Liver (tissue), 9 donors: ENCODE measurements around the gene SPEF1. TPM values are rescaled to one million over a fixed set of nuclear protein-coding genes. Genes with fewer than 3 reads are reported as not detected.

Experiments used
- DNase-seq: peaks from one replicate; pipeline ENCODE4 v3.0.0-alpha.2; 2017; ENCODE audit warnings: low spot score
- H3K27ac ChIP-seq, 2 donors: one replicate each; pipeline ENCODE4 v1.7.0; 2013; ENCODE audit warnings: inconsistent platforms in 2 of 2, low read length in 2 of 2, control low read depth in 1 of 2, low read depth in 1 of 2, mild to moderate bottlenecking in 1 of 2
- H3K27me3 ChIP-seq, 4 donors: one replicate each; pipeline versions ENCODE4 v1.6.1 to v1.7.0; 2013; ENCODE audit warnings: low read length in 3 of 4, inconsistent platforms in 1 of 4, mild to moderate bottlenecking in 1 of 4, moderate library complexity in 1 of 4; ENCODE audit not compliant: control insufficient read depth in 4 of 4, insufficient read depth in 4 of 4
- H3K36me3 ChIP-seq, 4 donors: one replicate each; pipeline versions ENCODE4 v1.6.1 to v1.7.0; 2013; ENCODE audit warnings: low read length in 3 of 4, mild to moderate bottlenecking in 3 of 4, low read depth in 1 of 4, moderate library complexity in 1 of 4; ENCODE audit not compliant: control insufficient read depth in 4 of 4, insufficient read depth in 3 of 4
- H3K4me1 ChIP-seq, 4 donors: one replicate each; pipeline versions ENCODE4 v1.6.1 to v1.7.0; 2013; ENCODE audit warnings: low read length in 3 of 4, mild to moderate bottlenecking in 3 of 4, moderate library complexity in 1 of 4; ENCODE audit not compliant: control insufficient read depth in 4 of 4, insufficient read depth in 4 of 4
- H3K4me3 ChIP-seq, 3 donors: one replicate each; pipeline versions ENCODE4 v1.6.1 to v1.7.0; 2013; ENCODE audit warnings: low read length in 3 of 3, control low read depth in 1 of 3, low read depth in 1 of 3, mild to moderate bottlenecking in 1 of 3
- H3K9ac ChIP-seq, 2 donors: one replicate each; pipeline ENCODE4 v1.7.0; 2013; ENCODE audit warnings: low read length in 2 of 2, mild to moderate bottlenecking in 2 of 2, moderate library complexity in 2 of 2, control low read depth in 1 of 2, low read depth in 1 of 2
- H3K9me3 ChIP-seq, 4 donors: one replicate each; pipeline versions ENCODE4 v1.6.1 to v1.7.0; 2013; ENCODE audit warnings: low read length in 3 of 4; ENCODE audit not compliant: control insufficient read depth in 4 of 4
- ATF3 ChIP-seq: IDR thresholded peaks from 2 replicates; pipeline ENCODE4 v1.6.1; 2016; ENCODE audit warnings: antibody characterized with exemption
- CTCF ChIP-seq: fragments of 150-350 bp; IDR thresholded peaks from 2 replicates; pipeline ENCODE4 v1.5.1; 2017; ENCODE audit warnings: improper control_type of control experiment, low read depth, low read length; ENCODE audit not compliant: missing input control
- EGR1 ChIP-seq, 2 donors: IDR thresholded peaks; 2 replicates each; pipeline ENCODE4 v1.6.1; 2016 to 2018; ENCODE audit warnings: antibody characterized with exemption in 2 of 2, low read depth in 2 of 2
- FOXA1 ChIP-seq: IDR thresholded peaks from 2 replicates; pipeline ENCODE4 v1.6.1; 2016; ENCODE audit warnings: antibody characterized with exemption
- FOXA2 ChIP-seq: IDR thresholded peaks from 2 replicates; pipeline ENCODE4 v1.6.1; 2016; ENCODE audit warnings: antibody characterized with exemption
- GABPA ChIP-seq, 2 donors: IDR thresholded peaks in 1 of 2; conservative IDR thresholded peaks in 1 of 2; 2 replicates each; pipeline ENCODE4 v1.6.1; 2016; ENCODE audit warnings: antibody characterized with exemption in 2 of 2, mild to moderate bottlenecking in 1 of 2, moderate library complexity in 1 of 2
- HNF4A ChIP-seq, 2 donors: conservative IDR thresholded peaks; 2 replicates each; pipeline ENCODE4 v1.6.1; 2016; ENCODE audit warnings: antibody characterized with exemption in 2 of 2, mild to moderate bottlenecking in 2 of 2
- HNF4G ChIP-seq: IDR thresholded peaks from 2 replicates; pipeline ENCODE4 v1.6.1; 2016; ENCODE audit warnings: antibody characterized with exemption
- JUND ChIP-seq, 2 donors: IDR thresholded peaks; 2 replicates each; pipeline ENCODE4 v1.6.1; 2016; ENCODE audit warnings: antibody characterized with exemption in 2 of 2
- MAX ChIP-seq: IDR thresholded peaks from 2 replicates; pipeline ENCODE4 v1.6.1; 2016; ENCODE audit warnings: antibody characterized with exemption
- NR2F2 ChIP-seq: IDR thresholded peaks from 2 replicates; pipeline ENCODE4 v1.6.1; 2016; ENCODE audit warnings: antibody characterized with exemption
- RAD21 ChIP-seq, 2 donors: IDR thresholded peaks; 2 replicates each; pipeline ENCODE4 v1.6.1; 2016; ENCODE audit warnings: antibody characterized with exemption in 2 of 2, mild to moderate bottlenecking in 2 of 2
- REST ChIP-seq: IDR thresholded peaks from 2 replicates; pipeline ENCODE4 v1.6.1; 2016; ENCODE audit warnings: antibody characterized with exemption, mild to moderate bottlenecking
- RXRA ChIP-seq, 2 donors: IDR thresholded peaks; 2 replicates each; pipeline ENCODE4 v1.6.1; 2017 to 2018; ENCODE audit warnings: antibody characterized with exemption in 2 of 2, mild to moderate bottlenecking in 1 of 2
- SP1 ChIP-seq: IDR thresholded peaks from 2 replicates; pipeline ENCODE4 v1.6.1; 2018; ENCODE audit warnings: antibody characterized with exemption, mild to moderate bottlenecking
- TAF1 ChIP-seq: conservative IDR thresholded peaks from 2 replicates; pipeline ENCODE4 v1.6.1; 2016; ENCODE audit warnings: antibody characterized with exemption, mild to moderate bottlenecking
- YY1 ChIP-seq: IDR thresholded peaks from 2 replicates; pipeline ENCODE4 v1.6.1; 2016; ENCODE audit warnings: antibody characterized with exemption, mild to moderate bottlenecking
- WGBS: extraction: QIAGEN DNeasy Blood & Tissue Kit; methylation state at CpG from one replicate; pipeline ENCODE4 v1.1.7; 2013; 5-methylcytosine and 5-hydroxymethylcytosine counted together
- polyA plus RNA-seq, 2 donors: library from polyadenylated mRNA; stranded (reverse) in 1 of 2; unstranded in 1 of 2; fragments of 200-250 nt in 1 of 2; fragments of >200 nt in 1 of 2; fragmentation: Nextera tagmentation in 1 of 2; extraction: Ambion mirVana in 1 of 2; gene quantifications; one replicate each; pipeline versions ENCODE4 v1.2.1 to v1.2.3, GENCODE V29; 2013 to 2015
- total RNA-seq, 2 donors: library from RNA; depleted of rRNA; stranded (reverse); fragments of >200 nt; gene quantifications; one replicate each; pipeline ENCODE4 v1.2.3, GENCODE V29; 2014
- donor health status: healthy.
- donor health status: healthy.
- donor health status: healthy.
- donor health status: healthy.
- donor health status: healthy.

Gene SPEF1
- total and polyA plus RNA-seq, 4 donors = not detected

DNA sequence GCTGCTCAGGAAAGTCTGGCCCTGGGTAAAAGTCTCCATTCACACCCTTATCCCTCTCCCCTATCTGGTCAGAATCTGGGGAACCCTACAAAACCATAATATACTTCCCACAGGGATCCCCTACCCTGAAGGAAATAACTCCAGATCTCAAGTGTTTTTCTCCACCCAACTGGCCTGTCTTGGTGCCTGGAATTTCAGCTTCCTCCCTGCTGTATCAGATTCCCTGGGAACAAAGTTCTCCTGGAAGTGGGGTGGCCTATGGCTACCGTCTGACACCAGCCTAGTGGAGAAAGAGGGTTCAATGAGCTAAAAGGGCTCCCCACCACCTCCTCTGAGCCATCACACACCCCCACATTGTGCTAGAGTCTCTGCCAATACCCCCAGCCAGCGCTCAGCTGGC is 33.8 kb downstream of the SPEF1 start:
- no peak for DNase-seq
- no peaks in the 10 kb centered on the region for H3K36me3 ChIP-seq
- H3K4me1 ChIP-seq = peaks cover 3 to 18% (median 9%) of the 10 kb centered on the region in 4 donors
- no peak overlapping the region for H3K9ac ChIP-seq
- H3K27ac ChIP-seq = no peak overlapping the region
- no peak overlapping the region for H3K4me3 ChIP-seq
- no peaks in the 10 kb centered on the region for H3K9me3 ChIP-seq
- 83% methylated on average over 2 of the region's 2 CpGs for WGBS
- H3K27me3 ChIP-seq = no peaks in the 10 kb centered on the region
- TF ChIP-seq MAX = no peak
- no peak for TF ChIP-seq HNF4A (conservative IDR thresholded peaks at IDR 0.05)
- TF ChIP-seq ATF3 = no peak
- TF ChIP-seq FOXA1 = no peak
- TF ChIP-seq NR2F2 = no peak
- TF ChIP-seq JUND (IDR thresholded peaks at IDR 0.05) = no peak
- no peak for TF ChIP-seq TAF1
- no peak for TF ChIP-seq EGR1 (IDR thresholded peaks at IDR 0.05; ENCODE audit: low read depth in 2 of 2)
- TF ChIP-seq RXRA (IDR thresholded peaks at IDR 0.05) = no peak
- no peak for TF ChIP-seq FOXA2
- no peak for TF ChIP-seq RAD21 (IDR thresholded peaks at IDR 0.05)
- no peak for TF ChIP-seq SP1

DNA sequence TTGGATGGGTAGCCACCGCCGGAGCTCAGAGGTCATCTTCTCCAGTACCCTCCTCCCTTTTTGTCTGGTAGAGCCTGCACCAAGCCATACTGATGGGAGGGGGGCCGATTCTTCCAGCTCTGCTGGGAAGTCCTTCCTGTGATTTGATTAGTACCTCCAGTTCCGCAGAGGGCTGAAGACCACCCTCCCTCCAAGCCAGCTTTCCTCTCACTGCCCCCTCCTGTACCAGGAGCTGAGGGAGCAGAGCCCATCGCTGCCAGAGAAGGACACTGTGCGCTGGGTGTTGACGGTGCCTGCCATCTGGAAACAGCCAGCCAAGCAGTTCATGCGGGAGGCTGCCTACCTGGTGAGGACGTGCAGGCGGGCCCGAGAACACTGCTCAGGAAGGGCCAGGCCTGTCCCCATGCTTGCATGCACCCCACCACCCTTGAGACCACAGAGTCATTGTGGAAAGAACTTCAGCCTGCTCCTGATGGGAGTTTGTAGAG is 35.5 kb downstream of the SPEF1 start:
- TF ChIP-seq MAX (no peak), FOXA1 (no peak), ATF3 (no peak), HNF4G (no peak), GABPA (IDR thresholded peaks at IDR 0.05 in 1 of 2, conservative IDR thresholded peaks at IDR 0.05 in 1 of 2) (no peak)
- WGBS = 73% methylated on average over 11 of the region's 11 CpGs
- DNase-seq = no peak
- Histone ChIP-seq H3K27me3 (no peaks in the 10 kb centered on the region), H3K4me1 (peaks cover 0 to 6% (median 2%) of the 10 kb centered on the region in 4 donors), H3K4me3 (no peak overlapping the region), H3K9ac (no peak overlapping the region), H3K9me3 (no peaks in the 10 kb centered on the region), H3K27ac (no peak overlapping the region), H3K36me3 (no peaks in the 10 kb centered on the region)

DNA sequence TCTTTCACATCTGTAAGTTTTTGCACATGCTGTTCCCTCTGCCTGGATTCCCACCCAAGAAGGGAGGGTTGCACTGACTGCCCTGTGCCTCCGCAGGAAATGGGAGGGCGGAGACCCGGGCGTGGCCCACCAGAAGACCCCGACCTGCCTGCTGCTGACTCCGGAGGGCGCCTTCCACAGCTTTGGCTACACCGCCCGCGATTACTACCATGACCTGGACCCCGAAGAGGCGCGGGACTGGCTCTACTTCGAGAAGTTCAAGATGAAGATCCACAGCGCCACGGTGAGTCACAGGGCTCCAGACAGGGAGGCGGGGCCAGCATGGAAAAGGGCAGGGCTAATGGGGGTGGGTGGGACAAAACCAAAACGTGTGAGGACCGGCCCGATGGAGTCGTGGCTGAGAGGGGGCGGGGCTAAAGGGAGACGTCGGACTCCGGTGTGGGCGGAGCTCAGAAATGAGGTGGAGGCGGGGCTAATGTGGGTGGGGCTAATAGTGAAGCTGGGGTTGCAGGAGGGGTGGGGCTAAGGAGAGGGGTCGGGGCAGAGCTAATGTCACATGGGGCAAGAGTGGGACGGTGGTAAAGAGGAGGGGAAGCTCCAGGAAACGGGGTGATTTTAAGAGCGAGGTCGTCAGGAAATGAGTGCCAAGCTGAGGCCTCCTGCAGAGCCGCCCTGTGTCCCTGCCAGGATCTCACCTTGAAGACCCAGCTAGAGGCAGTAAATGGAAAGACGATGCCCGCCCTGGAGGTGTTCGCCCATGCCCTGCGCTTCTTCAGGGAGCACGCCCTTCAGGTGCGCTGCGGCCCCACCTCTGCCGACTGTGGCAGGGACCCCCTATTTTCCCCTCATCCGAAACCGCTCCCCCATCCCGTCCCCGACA is 36.2 kb downstream of the SPEF1 start:
- Histone ChIP-seq H3K4me1 (peaks cover 0 to 5% (median 2%) of the 10 kb centered on the region in 4 donors), H3K4me3 (peak overlapping the region in 1 of 3 donors; percentile 1), H3K9ac (no peak overlapping the region), H3K9me3 (no peaks in the 10 kb centered on the region), H3K36me3 (no peaks in the 10 kb centered on the region), H3K27ac (no peak overlapping the region), H3K27me3 (no peaks in the 10 kb centered on the region)
- WGBS = 27% methylated on average over 45 of the region's 45 CpGs
- TF ChIP-seq FOXA2 = no peak
- no peak for TF ChIP-seq NR2F2
- TF ChIP-seq SP1 = no peak
- TF ChIP-seq ATF3 = no peak
- TF ChIP-seq RXRA (IDR thresholded peaks at IDR 0.05) = no peak
- no peak for TF ChIP-seq TAF1
- no peak for TF ChIP-seq CTCF
- TF ChIP-seq JUND (IDR thresholded peaks at IDR 0.05) = no peak
- no peak for TF ChIP-seq HNF4A (conservative IDR thresholded peaks at IDR 0.05)
- TF ChIP-seq YY1 = no peak
- no peak for TF ChIP-seq RAD21 (IDR thresholded peaks at IDR 0.05)
- TF ChIP-seq MAX = no peak
- TF ChIP-seq GABPA (IDR thresholded peaks at IDR 0.05 in 1 of 2, conservative IDR thresholded peaks at IDR 0.05 in 1 of 2) = no peak
- TF ChIP-seq FOXA1 = no peak
- no peak for TF ChIP-seq REST
- TF ChIP-seq EGR1 (IDR thresholded peaks at IDR 0.05; ENCODE audit: low read depth in 2 of 2) = no peak
- DNase-seq = peak; percentile 84
